GM04504 (cell line): ENCODE results near the gene S100A7.

ENCODE experiments used
- DNase-seq: peaks from one replicate; pipeline ENCODE4 v3.0.0-alpha.2; 2012; ENCODE audit warnings: low read depth

The S100A7 gene

DNA sequence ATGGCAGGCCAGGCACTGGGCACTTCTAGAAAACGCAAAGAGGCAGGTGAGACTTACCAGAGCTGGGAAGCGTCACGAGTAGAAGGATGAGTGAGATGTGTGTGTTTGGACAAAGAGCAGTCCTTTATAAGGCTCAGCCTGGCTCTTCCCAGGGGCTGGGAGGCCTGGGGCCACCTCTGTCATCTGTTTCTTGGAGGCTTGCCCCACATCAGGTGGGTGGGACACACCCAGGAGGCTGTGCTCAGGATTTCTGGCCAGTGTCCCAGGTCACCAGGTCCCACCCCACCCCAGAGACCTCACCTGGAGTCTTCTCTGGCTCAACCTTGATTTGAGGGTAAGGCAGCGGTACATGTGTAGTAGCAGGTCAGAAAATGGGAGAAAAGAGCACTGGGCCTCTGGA, at the start of gene S100A7:
S100A7 (minus strand) TSS at position 101 of the 400 bp plus-strand sequence. CDS start 1,638 bp downstream, outside the sequence.
- DNase-seq, result no peak

DNA sequence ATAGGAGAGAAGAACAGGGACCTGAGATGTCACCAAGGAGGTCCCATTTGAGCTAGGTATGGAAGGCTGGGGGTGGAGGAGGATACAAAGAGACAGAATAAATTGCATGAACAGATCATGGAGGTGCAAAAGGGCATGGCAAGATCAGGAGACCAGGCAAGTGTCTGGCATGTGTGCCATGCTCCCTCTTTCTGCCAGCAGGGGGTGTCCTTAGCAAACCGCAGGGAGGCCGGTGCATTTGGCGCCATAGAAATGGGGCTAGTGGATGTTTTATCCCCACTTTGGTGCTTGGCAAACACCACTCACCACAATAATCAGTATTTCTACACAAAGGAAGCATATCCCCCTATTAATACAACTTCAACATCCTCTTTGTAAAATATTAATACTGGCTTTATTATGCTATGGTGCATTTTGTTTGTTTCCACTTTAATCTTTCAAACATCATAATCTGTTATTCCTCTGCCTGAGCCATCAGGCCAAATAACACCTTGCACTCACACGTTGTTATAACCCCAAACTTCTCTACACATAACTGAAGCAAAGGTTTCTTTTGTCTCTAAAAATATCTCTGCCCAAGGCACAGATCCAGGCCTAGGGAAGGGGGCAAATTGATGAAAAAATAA, 49.4 kb upstream of the S100A7 start:
- no peak for DNase-seq

DNA sequence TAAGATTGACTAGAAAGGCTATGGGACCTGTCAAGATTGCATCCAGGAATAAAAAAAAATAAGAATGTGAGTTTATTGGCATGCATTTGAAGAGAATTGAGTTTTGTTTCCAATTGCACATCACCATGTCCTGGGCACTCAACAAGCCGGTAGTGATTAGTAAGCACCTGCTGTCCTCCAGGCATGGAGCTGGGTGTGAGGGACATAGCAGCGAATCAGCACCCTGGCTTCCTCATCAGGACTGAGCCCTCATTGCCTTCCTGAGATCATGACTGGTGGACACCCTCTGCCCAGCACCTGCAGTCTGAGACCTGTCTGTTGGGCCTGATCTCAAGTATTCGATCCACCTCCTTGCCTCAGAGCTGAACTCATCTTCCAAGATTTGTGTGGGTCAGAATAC, 48.6 kb upstream of the S100A7 start:
- DNase-seq, result no peak

GRCh38 chr1:153507926-153508583, 47.6 kb upstream of the S100A7 start:
- no peak for DNase-seq

GRCh38 chr1:153506831-153507413, 46.5 kb upstream of the S100A7 start:
- DNase-seq, result peak; percentile 72

DNA sequence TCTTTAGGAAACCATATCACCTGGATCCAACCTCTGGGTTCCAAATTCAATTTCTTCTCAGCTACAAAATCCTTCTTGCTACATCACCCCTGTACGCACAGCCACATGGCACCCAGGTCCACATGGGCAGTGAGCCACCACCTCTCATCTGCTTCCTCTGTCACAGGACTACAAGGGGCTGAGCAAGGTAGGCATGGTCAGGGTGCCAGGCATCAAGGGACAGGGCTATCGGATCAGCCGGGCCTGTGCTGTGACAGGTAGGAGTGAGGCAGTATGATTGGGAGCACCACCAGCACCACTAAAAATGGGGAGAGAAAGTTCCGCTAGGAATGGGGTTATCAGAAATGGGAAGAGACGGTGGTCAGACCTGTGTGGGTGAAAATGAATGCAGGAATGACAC, 45.9 kb upstream of the S100A7 start:
- no peak for DNase-seq

DNA sequence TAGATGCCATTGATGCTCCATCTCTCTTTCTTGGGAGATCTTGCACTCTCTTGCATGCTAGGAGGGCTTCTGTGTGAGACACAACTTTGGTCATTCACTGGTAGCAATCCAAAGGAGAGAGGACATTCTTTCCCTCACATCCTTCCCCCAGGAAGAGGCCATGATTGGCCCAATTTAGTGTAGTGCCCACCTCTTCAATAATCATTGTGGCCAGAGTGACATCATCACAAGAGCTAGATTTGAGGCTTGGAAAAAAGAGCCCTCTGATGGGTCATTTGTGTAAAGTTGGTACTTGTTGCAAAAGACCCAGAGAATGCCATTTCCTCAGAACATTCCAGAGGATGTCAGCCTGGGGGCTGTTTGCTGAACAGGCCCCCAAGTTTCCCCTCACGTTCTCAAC, 45.1 kb upstream of the S100A7 start:
- no peak for DNase-seq

DNA sequence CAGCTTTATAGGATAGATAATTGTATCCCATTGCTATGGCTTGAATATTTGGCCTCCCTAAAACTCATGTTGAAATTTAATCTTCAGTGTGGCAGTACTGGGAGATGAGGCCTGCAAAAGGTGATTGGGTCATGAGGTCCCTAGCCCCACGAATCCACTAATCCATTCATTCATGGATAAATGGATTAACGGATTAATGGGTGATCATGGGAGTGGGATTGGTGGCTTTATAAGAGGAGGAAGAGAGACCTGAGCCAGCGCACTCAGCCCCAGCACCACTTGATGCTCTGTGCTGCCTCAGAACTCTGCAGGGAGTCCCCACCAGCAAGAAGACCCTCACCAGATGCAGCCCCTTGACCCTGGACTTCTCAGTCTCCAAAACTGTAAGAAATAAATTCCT, 43.3 kb upstream of the S100A7 start:
- no peak for DNase-seq

DNA sequence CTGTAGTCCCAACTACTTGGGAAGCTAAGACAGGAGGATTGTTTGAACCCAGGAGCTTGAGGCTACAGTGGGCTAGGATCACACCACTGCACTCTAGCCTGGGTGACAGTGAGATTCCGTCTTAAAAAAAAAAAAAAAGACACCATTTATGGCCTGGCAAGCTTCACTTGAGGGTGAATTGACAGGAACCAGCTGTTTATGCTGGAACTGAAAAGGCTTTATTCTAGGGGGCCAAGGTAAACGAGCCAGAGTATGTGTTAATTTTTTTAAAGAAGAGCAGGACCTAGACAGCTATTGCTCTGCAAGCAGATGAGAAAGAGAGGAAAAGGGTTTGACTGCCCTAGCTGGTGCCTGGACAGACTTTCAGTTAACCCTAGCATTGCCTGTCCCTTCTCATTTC, 38.3 kb upstream of the S100A7 start:
- DNase-seq, result no peak

GRCh38 chr1:153495536-153495935, 35.1 kb upstream of the S100A7 start:
- no peak for DNase-seq

DNA sequence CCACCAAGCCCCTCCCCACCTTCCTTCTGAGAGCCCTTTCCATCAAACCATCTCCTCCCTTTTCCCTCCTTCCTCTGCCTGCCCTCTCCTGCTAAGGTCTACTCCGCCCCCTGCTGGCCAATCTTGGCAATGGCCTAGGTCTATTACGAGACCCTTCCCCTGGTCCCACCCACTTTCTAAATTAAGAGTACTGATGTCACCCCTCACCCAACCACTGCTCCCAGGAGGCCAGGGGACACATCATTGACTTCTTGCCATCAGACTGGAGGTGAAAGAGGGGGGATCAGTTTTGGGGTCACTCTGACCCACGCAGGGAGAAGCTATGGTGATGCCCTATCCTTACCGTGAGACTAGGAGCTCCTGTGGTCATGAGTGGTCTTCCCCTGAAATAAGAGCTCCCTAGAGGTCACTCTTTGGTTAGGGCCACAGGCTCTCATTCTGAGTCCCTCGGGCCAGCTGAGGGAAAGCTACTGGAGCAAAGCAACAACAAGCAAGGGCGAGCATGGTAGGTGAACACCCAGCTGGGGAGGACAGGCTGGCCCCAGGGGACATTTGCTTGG, 34.6 kb upstream of the S100A7 start:
- DNase-seq, result no peak

DNA sequence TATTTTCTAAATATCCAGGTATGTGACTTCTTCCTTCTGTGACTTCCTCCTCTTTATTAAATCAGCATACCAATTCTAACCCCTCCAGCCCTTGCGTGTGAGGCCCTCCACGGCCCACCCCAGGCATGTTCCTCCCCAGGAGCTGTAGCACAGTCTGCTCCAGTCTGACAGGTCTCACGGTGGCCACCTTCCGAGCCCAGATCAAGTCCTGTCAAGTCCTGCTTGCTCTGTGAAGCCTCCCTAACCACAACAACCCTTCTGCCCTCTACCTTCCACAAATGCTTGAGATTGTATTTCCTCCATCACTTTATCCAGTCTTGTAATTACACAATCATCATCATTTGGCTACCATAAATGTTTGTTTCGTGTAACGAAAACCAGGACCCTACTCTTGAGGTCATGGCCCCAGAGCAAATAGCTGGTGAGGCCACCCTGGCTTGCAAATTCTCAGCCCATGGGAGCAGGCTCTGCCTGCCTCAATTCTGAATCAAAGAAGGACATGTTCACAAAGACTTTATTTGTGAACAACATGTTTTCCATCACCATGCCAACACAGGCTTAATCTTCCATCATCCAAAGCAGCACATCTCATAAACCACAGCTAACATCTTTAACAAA, 33.0 kb upstream of the S100A7 start:
- no peak for DNase-seq

- DNase-seq, result peak; percentile 94
Observed at GRCh38 chr1:153490272-153491051, 30.0 kb upstream of the S100A7 start.

DNA sequence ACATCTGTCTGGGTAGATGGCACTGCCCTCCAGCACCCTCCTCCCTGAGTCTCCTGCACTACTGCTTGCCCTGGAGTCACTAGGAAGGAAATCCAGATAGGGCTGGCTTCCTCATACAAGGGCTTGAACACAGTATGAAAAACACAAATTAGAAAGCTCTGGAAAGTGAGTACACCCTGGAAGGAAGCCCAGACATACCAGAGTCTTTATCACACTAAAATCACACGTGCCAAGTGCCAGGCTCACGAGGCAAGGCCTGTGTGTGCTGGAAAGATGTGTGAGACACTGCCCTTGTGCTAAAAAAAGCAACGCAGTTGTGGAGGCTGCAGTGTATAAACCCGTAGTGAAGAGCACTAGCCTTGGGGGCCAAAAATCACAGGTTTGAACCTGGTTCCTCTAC, 28.3 kb upstream of the S100A7 start:
- no peak for DNase-seq

DNA sequence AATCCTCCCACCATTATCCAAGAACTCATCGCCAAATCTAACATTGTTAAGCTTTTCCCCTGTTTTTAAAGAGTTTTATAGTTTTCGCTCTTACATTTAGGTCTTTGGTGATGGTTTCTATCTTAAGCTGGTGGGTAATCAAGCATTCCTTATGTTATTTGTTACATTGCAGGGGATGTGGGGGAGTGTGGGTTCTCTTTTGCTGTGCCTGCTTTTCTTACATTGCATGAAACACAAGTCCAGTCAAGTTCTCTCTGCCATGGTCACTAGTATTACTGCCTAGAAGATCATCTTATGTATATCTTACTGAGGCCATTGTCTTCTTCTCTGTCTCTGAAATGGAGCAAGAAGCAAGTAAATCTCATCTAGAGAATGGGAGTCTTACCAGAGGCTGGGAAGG, 27.3 kb upstream of the S100A7 start:
- no peak for DNase-seq

DNA sequence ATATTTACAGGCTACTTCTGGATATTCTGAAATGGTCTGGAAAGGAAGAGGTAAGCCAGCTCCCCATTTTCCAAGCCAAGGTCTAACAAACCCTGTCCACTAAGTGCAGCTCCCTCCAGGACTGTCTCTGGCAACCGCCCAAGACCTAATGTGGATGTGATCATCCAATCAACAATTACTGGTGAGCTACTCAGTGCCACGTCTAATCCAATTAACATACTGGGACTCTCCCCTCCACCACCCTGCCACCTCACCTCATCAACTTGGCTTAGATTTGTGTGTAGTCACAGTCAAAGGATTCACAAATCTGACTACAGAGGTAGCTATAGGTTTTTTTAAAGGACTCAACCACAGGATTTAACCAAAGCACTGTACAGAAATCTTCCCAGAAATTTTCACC, 25.4 kb upstream of the S100A7 start:
- DNase-seq, result no peak

DNA sequence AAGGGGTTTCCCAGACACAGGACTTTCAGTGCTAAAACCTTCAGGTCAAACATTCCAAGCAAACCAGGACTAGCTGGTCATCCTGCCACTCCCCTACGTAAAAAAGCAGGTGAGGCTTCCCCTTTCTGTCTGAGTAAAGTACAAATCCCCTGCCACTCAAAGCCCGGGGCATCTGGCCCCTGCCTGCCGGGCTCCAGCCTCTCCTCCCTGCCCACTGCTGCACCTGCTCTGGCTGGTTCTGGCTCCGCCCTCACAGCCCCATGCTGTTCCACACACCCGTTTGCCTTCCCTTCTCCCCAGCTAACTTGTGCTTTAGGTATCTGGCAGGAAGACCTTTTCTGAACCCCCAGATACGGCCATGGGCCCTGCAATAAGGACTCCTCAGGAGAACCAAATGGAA, 23.3 kb upstream of the S100A7 start:
- no peak for DNase-seq

- no peak for DNase-seq
Observed at GRCh38 chr1:153481124-153481523, 20.7 kb upstream of the S100A7 start.

- DNase-seq, result no peak
Observed at GRCh38 chr1:153478692-153479618, 18.5 kb upstream of the S100A7 start.

- DNase-seq, result no peak
Observed at GRCh38 chr1:153478047-153478691, 17.7 kb upstream of the S100A7 start.
